IPS DF 6.9 (cell line): Measurements from ENCODE around the gene PIP4K2A.

ENCODE experiments used
- DNase-seq: peaks from one replicate; pipeline ENCODE4 v3.0.0-alpha.2; 2013; ENCODE audit warnings: low read depth, low spot score
- H3K27ac ChIP-seq: one replicate; pipeline ENCODE4 v1.5.1; 2013; ENCODE audit warnings: low read length, control low read depth
- H3K27me3 ChIP-seq: 2 replicates; pipeline ENCODE4 v1.6.1; 2013; ENCODE audit warnings: mild to moderate bottlenecking, low read length; ENCODE audit not compliant: control insufficient read depth, insufficient read depth
- H3K36me3 ChIP-seq: 2 replicates; pipeline ENCODE4 v1.6.1; 2013; ENCODE audit warnings: low read length; ENCODE audit not compliant: control insufficient read depth, insufficient read depth
- H3K4me1 ChIP-seq: 2 replicates; pipeline ENCODE4 v1.6.1; 2013; ENCODE audit warnings: low read length; ENCODE audit not compliant: control insufficient read depth, insufficient read depth
- H3K4me3 ChIP-seq: 2 replicates; pipeline ENCODE4 v1.5.1; 2013; ENCODE audit warnings: mild to moderate bottlenecking, low read length
- H3K9me3 ChIP-seq: 2 replicates; pipeline ENCODE4 v1.6.1; 2013; ENCODE audit warnings: low read length, inconsistent platforms; ENCODE audit not compliant: control insufficient read depth, insufficient read depth
- WGBS: extraction: QIAGEN DNeasy Blood & Tissue Kit; methylation state at CpG from one replicate; pipeline ENCODE4 v1.1.7; 2013; ENCODE audit warnings: mixed read lengths, missing lambda C conversion rate; ENCODE audit not compliant: insufficient read length, insufficient coverage; 5-methylcytosine and 5-hydroxymethylcytosine counted together

The PIP4K2A gene

GRCh38 chr10:22615819-22616499 lies 98.4 kb downstream of the PIP4K2A start:
- Histone ChIP-seq H3K27ac (no peak overlapping the region), H3K4me3 (no peak overlapping the region), H3K9me3 (no peaks in the 10 kb centered on the region), H3K4me1 (peaks cover 7% of the 10 kb centered on the region), H3K27me3 (no peaks in the 10 kb centered on the region), H3K36me3 (no peaks in the 10 kb centered on the region)
- WGBS = no CpG with 5 or more reads among the region's 11 CpGs
- no peak for DNase-seq

GRCh38 chr10:22615101-22615500 lies 99.3 kb downstream of the PIP4K2A start:
- DNase-seq = no peak
- peaks cover 7% of the 10 kb centered on the region for H3K4me1 ChIP-seq
- no peak overlapping the region for H3K27ac ChIP-seq
- no peak overlapping the region for H3K4me3 ChIP-seq
- WGBS = no CpG with 5 or more reads among the region's 2 CpGs
- H3K9me3 ChIP-seq = no peaks in the 10 kb centered on the region
- no peaks in the 10 kb centered on the region for H3K27me3 ChIP-seq
- H3K36me3 ChIP-seq = no peaks in the 10 kb centered on the region

GRCh38 chr10:22613011-22613410 lies 101.4 kb downstream of the PIP4K2A start:
- Histone ChIP-seq H3K9me3 (no peaks in the 10 kb centered on the region), H3K4me3 (no peak overlapping the region), H3K4me1 (peaks cover 7% of the 10 kb centered on the region), H3K27me3 (no peaks in the 10 kb centered on the region), H3K36me3 (no peaks in the 10 kb centered on the region), H3K27ac (no peak overlapping the region)
- WGBS = no CpG with 5 or more reads among the region's 6 CpGs
- no peak for DNase-seq

GRCh38 chr10:22612318-22612717 lies 102.1 kb downstream of the PIP4K2A start:
- no peak overlapping the region for H3K4me3 ChIP-seq
- H3K27me3 ChIP-seq = no peaks in the 10 kb centered on the region
- DNase-seq = no peak
- no peaks in the 10 kb centered on the region for H3K36me3 ChIP-seq
- peaks cover 7% of the 10 kb centered on the region for H3K4me1 ChIP-seq
- WGBS = no CpG with 5 or more reads among the region's 10 CpGs
- no peak overlapping the region for H3K27ac ChIP-seq
- no peaks in the 10 kb centered on the region for H3K9me3 ChIP-seq

GRCh38 chr10:22611425-22612115 lies 102.8 kb downstream of the PIP4K2A start:
- Histone ChIP-seq H3K27me3 (no peaks in the 10 kb centered on the region), H3K9me3 (no peaks in the 10 kb centered on the region), H3K4me1 (peaks cover 7% of the 10 kb centered on the region), H3K36me3 (no peaks in the 10 kb centered on the region), H3K4me3 (no peak overlapping the region), H3K27ac (no peak overlapping the region)
- WGBS = no CpG with 5 or more reads among the region's 8 CpGs
- no peak for DNase-seq

GRCh38 chr10:22610610-22611009 lies 103.8 kb downstream of the PIP4K2A start:
- Histone ChIP-seq H3K4me3 (no peak overlapping the region), H3K27ac (no peak overlapping the region), H3K9me3 (no peaks in the 10 kb centered on the region), H3K27me3 (no peaks in the 10 kb centered on the region), H3K4me1 (peaks cover 7% of the 10 kb centered on the region), H3K36me3 (no peaks in the 10 kb centered on the region)
- WGBS = no CpG with 5 or more reads among the region's 5 CpGs
- DNase-seq = no peak

- no peak for DNase-seq
- H3K36me3 ChIP-seq = no peaks in the 10 kb centered on the region
- H3K9me3 ChIP-seq = no peaks in the 10 kb centered on the region
- no peaks in the 10 kb centered on the region for H3K27me3 ChIP-seq
- no peak overlapping the region for H3K4me3 ChIP-seq
- 100% methylated on average over 2 of the region's 6 CpGs for WGBS
- no peak overlapping the region for H3K27ac ChIP-seq
- peaks cover 7% of the 10 kb centered on the region for H3K4me1 ChIP-seq
These were observed 104.5 kb downstream of the PIP4K2A start for GRCh38 chr10:22609719-22610465.

GRCh38 chr10:22609251-22609650 lies 105.1 kb downstream of the PIP4K2A start:
- no peak for DNase-seq
- Histone ChIP-seq H3K27ac (no peak overlapping the region), H3K36me3 (no peaks in the 10 kb centered on the region), H3K9me3 (no peaks in the 10 kb centered on the region), H3K27me3 (no peaks in the 10 kb centered on the region), H3K4me3 (no peak overlapping the region), H3K4me1 (peaks cover 7% of the 10 kb centered on the region)
- WGBS = no CpG with 5 or more reads among the region's 2 CpGs

- DNase-seq = no peak
- Histone ChIP-seq H3K27me3 (no peaks in the 10 kb centered on the region), H3K4me1 (0 out of 2 replicates have a peak, but pooled peaks cover 1% of the 10 kb centered on the region), H3K27ac (no peak overlapping the region), H3K4me3 (no peak overlapping the region), H3K9me3 (no peaks in the 10 kb centered on the region), H3K36me3 (no peaks in the 10 kb centered on the region)
- no CpG with 5 or more reads among the region's 3 CpGs for WGBS
These were observed 107.1 kb downstream of the PIP4K2A start for GRCh38 chr10:22607261-22607660.

GRCh38 chr10:22606164-22606614 lies 108.2 kb downstream of the PIP4K2A start:
- Histone ChIP-seq H3K27me3 (no peaks in the 10 kb centered on the region), H3K27ac (no peak overlapping the region), H3K4me1 (0 out of 2 replicates have a peak, but pooled peaks cover 1% of the 10 kb centered on the region), H3K4me3 (no peak overlapping the region), H3K9me3 (no peaks in the 10 kb centered on the region), H3K36me3 (no peaks in the 10 kb centered on the region)
- no peak for DNase-seq
- WGBS = no CpG with 5 or more reads among the region's 6 CpGs
